Gastroesophageal sphincter (tissue), 3 donors: Measurements from ENCODE around the gene LIM2.

ENCODE experiments used
- POLR2A ChIP-seq, 2 donors: fragments of 450-650 bp; IDR thresholded peaks; one replicate each; pipeline ENCODE4 v1.6.1; 2017; ENCODE audit warnings: antibody characterized with exemption in 2 of 2, mild to moderate bottlenecking in 2 of 2, moderate library complexity in 1 of 2
- TF ChIP-seq, protein P1 (sequence below), 4 experiments: fragments of 200-600 bp in 2 of 4; fragments of 450-650 bp in 2 of 4; sonication (generic) in 1 of 4; IDR thresholded peaks; one replicate each; pipeline ENCODE4 v1.5.1; 2017 to 2019; ENCODE audit warnings: antibody characterized with exemption in 4 of 4, mild to moderate bottlenecking in 2 of 4, moderate library complexity in 2 of 4

DNA sequence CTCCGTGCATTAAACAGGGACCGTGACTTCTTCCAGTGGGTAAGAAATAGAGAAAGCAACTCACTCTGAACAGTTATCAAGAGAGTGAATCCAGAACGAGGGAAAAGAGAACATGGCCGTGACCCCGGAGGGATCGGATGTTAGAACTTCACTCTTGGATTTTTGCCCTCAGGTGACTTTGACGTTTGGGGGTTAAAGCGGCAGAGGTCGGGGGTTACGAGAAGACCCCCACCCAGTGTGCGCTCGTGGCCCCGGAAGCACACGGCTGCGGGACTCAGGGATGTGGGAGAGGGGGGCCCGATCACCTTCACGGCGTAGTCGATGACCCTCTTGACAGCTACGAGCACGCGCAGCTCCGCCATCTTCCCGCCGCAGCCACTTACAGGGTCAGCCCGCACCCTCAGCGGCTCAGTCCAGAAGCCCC lies 21.8 kb downstream of the LIM2 start, which contains the start of gene ETFB:
- TF ChIP-seq, protein P1, sequence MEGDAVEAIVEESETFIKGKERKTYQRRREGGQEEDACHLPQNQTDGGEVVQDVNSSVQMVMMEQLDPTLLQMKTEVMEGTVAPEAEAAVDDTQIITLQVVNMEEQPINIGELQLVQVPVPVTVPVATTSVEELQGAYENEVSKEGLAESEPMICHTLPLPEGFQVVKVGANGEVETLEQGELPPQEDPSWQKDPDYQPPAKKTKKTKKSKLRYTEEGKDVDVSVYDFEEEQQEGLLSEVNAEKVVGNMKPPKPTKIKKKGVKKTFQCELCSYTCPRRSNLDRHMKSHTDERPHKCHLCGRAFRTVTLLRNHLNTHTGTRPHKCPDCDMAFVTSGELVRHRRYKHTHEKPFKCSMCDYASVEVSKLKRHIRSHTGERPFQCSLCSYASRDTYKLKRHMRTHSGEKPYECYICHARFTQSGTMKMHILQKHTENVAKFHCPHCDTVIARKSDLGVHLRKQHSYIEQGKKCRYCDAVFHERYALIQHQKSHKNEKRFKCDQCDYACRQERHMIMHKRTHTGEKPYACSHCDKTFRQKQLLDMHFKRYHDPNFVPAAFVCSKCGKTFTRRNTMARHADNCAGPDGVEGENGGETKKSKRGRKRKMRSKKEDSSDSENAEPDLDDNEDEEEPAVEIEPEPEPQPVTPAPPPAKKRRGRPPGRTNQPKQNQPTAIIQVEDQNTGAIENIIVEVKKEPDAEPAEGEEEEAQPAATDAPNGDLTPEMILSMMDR (IDR thresholded peaks at IDR 0.05) = no peak
- TF ChIP-seq POLR2A (IDR thresholded peaks at IDR 0.05) = peak; percentile 62 to 63
